HCT116 (cell line): ENCODE data around the gene PPP1R12C. TPM values are rescaled to one million over a fixed set of nuclear protein-coding genes. Genes with fewer than 3 reads are reported as not detected.
"Not testable (repeated sequence)": the region's sequence is repeated elsewhere in the genome, so short reads cannot be mapped to it uniquely, and the experiment has no call there.

Experiments
- ATAC-seq: fragments of 200-7000 bp; cut with Tn5 transposase; 2 replicates; pipeline ENCODE4 v1.9.1; 2020; ENCODE audit warnings: mild to moderate bottlenecking, moderate library complexity
- BruUV-seq: library from RNA; stranded (reverse); fragments of 400-500 nt; replicated peaks from 2 replicates; lab custom pipeline; 2021; lab: Mats Ljungman, UMichigan
- CTCF ChIA-PET: fragments of 300-600 bp; sonication (Branson Sonifier 250); formaldehyde crosslinking; loops from one replicate; lab custom pipeline; 2021; ENCODE audit warnings: antibody characterized with exemption; lab: Charles Lee
- POLR2A ChIA-PET: fragments of 300-600, 350-600 bp; sonication (Branson Sonifier 250); formaldehyde crosslinking; loops from one replicate; lab custom pipeline; 2021; ENCODE audit warnings: antibody characterized with exemption; lab: Charles Lee
- RAD21 ChIA-PET, 2 experiments: fragments of 300-600 bp; sonication (Branson Sonifier 250); formaldehyde crosslinking; loops; one replicate each; lab custom pipeline; 2023; ENCODE audit warnings: low total read pairs in 2 of 2; ENCODE audit not compliant: uncharacterized antibody in 2 of 2, unreplicated experiment in 2 of 2, low non-redundant PET in 1 of 2; lab: Charles Lee
- DNase-seq: peaks from one replicate; pipeline ENCODE4 v3.0.0-alpha.2; 2010; ENCODE audit warnings: low read depth, low spot score
- H2AFZ ChIP-seq: fragments of 200-600 bp; shearing (Covaris generic), sonication (generic); 2 replicates; pipeline ENCODE4 v1.6.1; 2017; ENCODE audit warnings: low read depth, mixed run types, mixed read lengths, antibody characterized with exemption, low read length; ENCODE audit not compliant: poor library complexity, severe bottlenecking
- H3K27ac ChIP-seq: 2 replicates; pipeline ENCODE4 v1.5.1; 2012; ENCODE audit warnings: low read depth, low read length
- H3K27me3 ChIP-seq: fragments of 200-600 bp; sonication (generic); 2 replicates; pipeline ENCODE4 v1.6.1; 2016; ENCODE audit warnings: mixed run types, low read length, mixed read lengths; ENCODE audit not compliant: insufficient read depth
- H3K36me3 ChIP-seq, 2 experiments: fragments of 200-500 bp in 1 of 2; fragments of 200-600 bp in 1 of 2; sonication (Bioruptor generic) in 1 of 2; sonication (generic) in 1 of 2; 2 replicates each; pipeline versions ENCODE4 v1.5.1 to v1.6.1; 2014 to 2016; ENCODE audit warnings: low read length in 2 of 2, inconsistent platforms in 1 of 2, mixed read lengths in 1 of 2, mixed run types in 1 of 2; ENCODE audit not compliant: insufficient read depth in 2 of 2, control insufficient read depth in 1 of 2
- H3K4me1 ChIP-seq, 2 experiments: fragments of 200-600 bp in 1 of 2; sonication (generic) in 1 of 2; 2 replicates each; pipeline versions ENCODE4 v1.5.1 to v1.6.1; 2012 to 2017; ENCODE audit warnings: low read length in 2 of 2, inconsistent platforms in 1 of 2, mild to moderate bottlenecking in 1 of 2, mixed read lengths in 1 of 2, mixed run types in 1 of 2, moderate library complexity in 1 of 2; ENCODE audit not compliant: insufficient read depth in 2 of 2, control insufficient read depth in 1 of 2
- H3K4me2 ChIP-seq: fragments of 200-600 bp; sonication (generic); 2 replicates; pipeline ENCODE4 v1.6.1; 2017; ENCODE audit warnings: mixed run types, low read length, mixed read lengths
- H3K4me3 ChIP-seq, 2 experiments: fragments of 200-600 bp in 1 of 2; sonication (generic) in 1 of 2; replicated peaks in 1 of 2; 2 replicates each; pipeline ENCODE4 v1.5.1; 2011 to 2016; ENCODE audit warnings: low read length in 2 of 2, control low read depth in 1 of 2, low read depth in 1 of 2, mild to moderate bottlenecking in 1 of 2, mixed read lengths in 1 of 2, mixed run types in 1 of 2
- H3K79me2 ChIP-seq: fragments of 200-600 bp; sonication (generic); 2 replicates; pipeline ENCODE4 v1.6.1; 2017; ENCODE audit warnings: mild to moderate bottlenecking, mixed run types, low read length, moderate library complexity, mixed read lengths; ENCODE audit not compliant: insufficient read depth
- H3K9ac ChIP-seq: fragments of 200-600 bp; sonication (generic); 2 replicates; pipeline ENCODE4 v1.6.1; 2016; ENCODE audit warnings: low read length, mixed read lengths
- H3K9me2 ChIP-seq: fragments of 200-600 bp; sonication (generic), shearing (Covaris generic); 2 replicates; pipeline ENCODE4 v1.6.1; 2017; ENCODE audit warnings: mixed run types, mild to moderate bottlenecking, moderate library complexity; ENCODE audit not compliant: insufficient read depth
- H3K9me3 ChIP-seq, 2 experiments: fragments of 200-500 bp in 1 of 2; fragments of 200-600 bp in 1 of 2; sonication (Bioruptor generic) in 1 of 2; sonication (generic) in 1 of 2; 2 replicates each; pipeline ENCODE4 v1.6.1; 2014 to 2017; ENCODE audit warnings: low read length in 2 of 2, mixed read lengths in 2 of 2, inconsistent platforms in 1 of 2, low read depth in 1 of 2, mild to moderate bottlenecking in 1 of 2, mixed run types in 1 of 2, moderate library complexity in 1 of 2; ENCODE audit not compliant: control insufficient read depth in 1 of 2, insufficient read depth in 1 of 2
- H4K20me1 ChIP-seq: fragments of 200-600 bp; sonication (generic), shearing (Covaris generic); 2 replicates; pipeline ENCODE4 v1.6.1; 2017; ENCODE audit warnings: mixed run types, mild to moderate bottlenecking, moderate library complexity; ENCODE audit not compliant: insufficient read depth
- CTCF ChIP-seq, 3 experiments: fragments of 200-600 bp in 1 of 3; sonication (generic) in 1 of 3; IDR thresholded peaks in 2 of 3; conservative IDR thresholded peaks in 1 of 3; 2 replicates each; pipeline ENCODE4 v1.5.1; 2012 to 2017; ENCODE audit warnings: low read depth in 2 of 3, low read length in 2 of 3, antibody characterized with exemption in 1 of 3, borderline replicate concordance in 1 of 3, control low read depth in 1 of 3, mild to moderate bottlenecking in 1 of 3, mixed read lengths in 1 of 3, mixed run types in 1 of 3, moderate library complexity in 1 of 3; ENCODE audit not compliant: insufficient read depth in 1 of 3
- EGR1 ChIP-seq: IDR thresholded peaks from 2 replicates; pipeline ENCODE4 v1.6.1; 2012; ENCODE audit warnings: low read depth
- ELF1 ChIP-seq: IDR thresholded peaks from 2 replicates; pipeline ENCODE4 v1.6.1; 2012; ENCODE audit warnings: low read depth, borderline replicate concordance
- JUND ChIP-seq: IDR thresholded peaks from 2 replicates; pipeline ENCODE4 v1.6.1; 2012
- POLR2AphosphoS5 ChIP-seq: IDR thresholded peaks from 2 replicates; pipeline ENCODE4 v1.6.1; 2011; ENCODE audit warnings: mild to moderate bottlenecking, low read depth, low read length, moderate library complexity
- SP1 ChIP-seq: IDR thresholded peaks from 2 replicates; pipeline ENCODE4 v1.6.1; 2012; ENCODE audit warnings: low read depth
- YY1 ChIP-seq: IDR thresholded peaks from 2 replicates; pipeline ENCODE4 v1.6.1; 2011; ENCODE audit warnings: low read length, low read depth, moderate library complexity, mild to moderate bottlenecking; ENCODE audit not compliant: insufficient replicate concordance; ENCODE audit errors: extremely low read depth
- ZNF274 ChIP-seq: fragments of 200-500 bp; sonication (Bioruptor generic); IDR thresholded peaks from 2 replicates; pipeline ENCODE4 v1.6.1; 2014; ENCODE audit warnings: mild to moderate bottlenecking, low read depth, low read length, inconsistent platforms
- intact Hi-C: fragments of 100-400 bp; cut with micrococcal nuclease; formaldehyde crosslinking; loops from 2 replicates; pipeline ENCODE4 v1.10.0; 2022
- total RNA-seq: library from RNA; stranded (reverse); gene quantifications from one replicate; pipeline ENCODE4 v1.2.1, GENCODE V29; 2021; ENCODE audit not compliant: unreplicated experiment

The PPP1R12C gene
- total RNA-seq, 1 experiment from 2014 or later: 83.2 TPM

- DNase-seq: no peak
- Histone ChIP-seq H3K9me3 (no peaks in the 10 kb centered on the region), H3K9me2 (no peaks in the 10 kb centered on the region), H2AFZ (no peak overlapping the region), H3K4me2 (no peak overlapping the region), H3K79me2 (peaks cover 17% of the 10 kb centered on the region), H3K4me3 (no peak overlapping the region), H3K4me1 (peaks cover 22 to 38% of the 10 kb centered on the region in 2 experiments), H4K20me1 (no peaks in the 10 kb centered on the region), H3K36me3 (peaks cover 0 to 2% of the 10 kb centered on the region in 2 experiments; a peak in 1 of 4 replicates), H3K9ac (no peak overlapping the region), H3K27ac (no peak overlapping the region), H3K27me3 (no peaks in the 10 kb centered on the region)
- ATAC-seq: no peak
- CTCF ChIA-PET: no interaction called here
- TF ChIP-seq JUND (no peak), POLR2AphosphoS5 (no peak), CTCF (IDR thresholded peaks at IDR 0.05 in 2 of 3, conservative IDR thresholded peaks at IDR 0.05 in 1 of 3; ENCODE audit: borderline replicate concordance in 1 of 3, insufficient read depth in 1 of 3, low read depth in 2 of 3, low read length in 2 of 3) (no peak), EGR1 (no peak), YY1 (no peak), ELF1 (no peak), ZNF274 (no peak), SP1 (no peak)
- intact Hi-C loops: no loop called here
- RAD21 ChIA-PET: no interaction called here
- BruUV-seq: no TSS peak
- POLR2A ChIA-PET: no interaction called here
Observed at GRCh38 chr19:55066107-55066709, 51.2 kb downstream of the PPP1R12C start.

GRCh38 chr19:55065516-55065915 lies 51.9 kb downstream of the PPP1R12C start:
- BruUV-seq, H3K9me2 ChIP-seq, H3K27ac ChIP-seq, RAD21 ChIA-PET, H3K4me3 ChIP-seq, H3K4me2 ChIP-seq, DNase-seq, H3K9me3 ChIP-seq, ATAC-seq, intact Hi-C loops, CTCF ChIA-PET, H3K36me3 ChIP-seq, H4K20me1 ChIP-seq, POLR2A ChIA-PET, H3K9ac ChIP-seq, H2AFZ ChIP-seq, H3K27me3 ChIP-seq: not testable (repeated sequence)
- H3K4me1 ChIP-seq: peaks cover 15 to 32% of the 10 kb centered on the region in 2 experiments
- H3K79me2 ChIP-seq: peaks cover 24% of the 10 kb centered on the region
